DOHH2 (cell line): ENCODE measurements around the gene SHROOM3.

Experiments used
- EZH2phosphoT487 ChIP-seq: fragments of 200-600 bp; sonication (generic); IDR thresholded peaks from 2 replicates; pipeline ENCODE4 v1.6.1; 2017; ENCODE audit warnings: borderline replicate concordance, mild to moderate bottlenecking, antibody characterized with exemption, low read length, moderate library complexity, mixed read lengths
- TF ChIP-seq, protein P1 (sequence below): fragments of 200-600 bp; sonication (generic); IDR thresholded peaks from one replicate; pipeline ENCODE4 v1.5.1; 2014; ENCODE audit warnings: antibody characterized with exemption, mild to moderate bottlenecking, low read depth, low read length; ENCODE audit not compliant: poor library complexity, severe bottlenecking

DNA sequence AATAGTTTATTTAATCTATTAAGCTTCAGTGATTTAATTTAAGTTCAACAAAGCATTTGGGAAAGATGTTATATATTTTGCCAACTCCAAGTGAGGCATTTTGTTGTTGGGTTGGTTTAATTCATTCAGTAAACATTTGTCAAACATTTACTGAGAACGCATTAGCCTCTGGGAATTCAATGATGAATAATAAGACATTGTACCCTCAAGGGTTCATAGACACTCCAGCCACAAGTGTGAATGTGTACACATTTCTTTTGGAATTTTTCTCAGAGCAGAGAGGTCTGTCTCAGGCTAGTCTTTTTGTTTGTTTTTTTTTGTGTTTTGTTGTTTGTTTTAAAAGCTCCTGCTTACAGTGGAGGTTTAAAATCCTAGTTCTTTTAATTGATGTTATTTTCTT is 259.0 kb downstream of the SHROOM3 start:
- TF ChIP-seq, protein P1, sequence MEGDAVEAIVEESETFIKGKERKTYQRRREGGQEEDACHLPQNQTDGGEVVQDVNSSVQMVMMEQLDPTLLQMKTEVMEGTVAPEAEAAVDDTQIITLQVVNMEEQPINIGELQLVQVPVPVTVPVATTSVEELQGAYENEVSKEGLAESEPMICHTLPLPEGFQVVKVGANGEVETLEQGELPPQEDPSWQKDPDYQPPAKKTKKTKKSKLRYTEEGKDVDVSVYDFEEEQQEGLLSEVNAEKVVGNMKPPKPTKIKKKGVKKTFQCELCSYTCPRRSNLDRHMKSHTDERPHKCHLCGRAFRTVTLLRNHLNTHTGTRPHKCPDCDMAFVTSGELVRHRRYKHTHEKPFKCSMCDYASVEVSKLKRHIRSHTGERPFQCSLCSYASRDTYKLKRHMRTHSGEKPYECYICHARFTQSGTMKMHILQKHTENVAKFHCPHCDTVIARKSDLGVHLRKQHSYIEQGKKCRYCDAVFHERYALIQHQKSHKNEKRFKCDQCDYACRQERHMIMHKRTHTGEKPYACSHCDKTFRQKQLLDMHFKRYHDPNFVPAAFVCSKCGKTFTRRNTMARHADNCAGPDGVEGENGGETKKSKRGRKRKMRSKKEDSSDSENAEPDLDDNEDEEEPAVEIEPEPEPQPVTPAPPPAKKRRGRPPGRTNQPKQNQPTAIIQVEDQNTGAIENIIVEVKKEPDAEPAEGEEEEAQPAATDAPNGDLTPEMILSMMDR, result no peak
- no peak for TF ChIP-seq EZH2phosphoT487
